ENCODE measurements around the gene SLC26A8.
"Not testable (repeated sequence)": the region's sequence is repeated elsewhere in the genome, so short reads cannot be mapped to it uniquely, and the experiment has no call there.

The SLC26A8 gene

DNA sequence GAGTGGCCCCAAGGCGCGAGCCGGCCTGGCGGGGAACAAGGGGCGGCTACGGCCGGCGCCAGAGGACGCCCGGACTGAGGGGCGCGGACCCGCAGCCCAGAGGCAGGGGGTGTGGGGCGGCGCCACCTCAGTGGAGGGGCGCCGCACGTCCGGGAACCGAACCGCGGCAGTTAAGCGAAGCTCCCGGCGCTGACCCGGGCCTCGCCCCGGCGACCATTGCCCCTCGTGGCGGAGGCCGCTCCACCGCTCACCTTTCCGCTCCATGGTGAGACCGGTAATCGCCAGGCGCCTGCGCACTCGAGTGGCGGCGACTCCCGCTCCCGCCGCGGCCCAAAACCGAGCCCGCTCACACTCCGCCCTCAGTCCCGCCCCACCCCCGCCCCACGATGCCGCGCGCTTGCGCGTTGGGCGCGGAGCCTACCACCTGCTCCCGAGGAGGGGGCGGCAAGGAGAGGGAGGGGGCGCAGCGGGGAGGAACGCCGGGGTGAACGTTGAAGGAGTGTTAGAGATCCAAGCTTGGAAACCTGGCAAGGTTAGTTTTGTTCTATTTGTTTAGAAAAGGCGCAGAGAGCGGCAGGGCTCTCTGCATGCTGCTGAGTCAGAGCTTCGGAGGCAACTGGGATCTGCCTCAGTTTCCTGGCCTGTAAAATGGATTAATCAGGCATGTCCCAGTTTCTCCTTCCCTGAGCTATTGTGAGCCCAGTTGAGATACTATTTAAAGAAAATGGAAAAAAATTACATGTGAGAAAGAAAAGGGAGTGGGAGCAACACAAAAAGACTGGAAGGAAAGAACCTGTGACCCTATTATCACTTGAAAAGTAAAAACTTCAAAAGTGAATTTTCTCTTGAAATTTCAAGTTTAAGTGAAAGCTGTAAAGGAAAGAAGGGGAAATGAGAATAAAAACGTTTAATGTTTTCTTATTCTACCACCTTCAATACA is 103.4 kb downstream of the SLC26A8 start, which contains the start of gene SRPK1:
TSS of gene SRPK1 (minus strand) at position 306 of the 940 bp plus-strand sequence. CDS start at position 264, 42 bp downstream.
- no peaks in the 10 kb centered on the region for H3K9me3 ChIP-seq (replicated peaks in 1 of 11)
- H3K4me1 ChIP-seq = peaks cover 23 to 41% (median 35%) of the 10 kb centered on the region in 10 experiments
- peak within 1 kb of the TSS; percentile 80 to 94 (median 86) for H3K4me2 ChIP-seq
- H3K9ac ChIP-seq = peak within 1 kb of the TSS; percentile 77 to 92 (median 89)
- no peaks in the 10 kb centered on the region for H3K27me3 ChIP-seq
- no peak for TF ChIP-seq Cebpa-rat (IDR thresholded peaks at IDR 0.05)
- H4K20me1 ChIP-seq = peaks cover 9 to 43% (median 35%) of the 10 kb centered on the region in 11 experiments; a peak in 20 of 22 replicates
- H3K27ac ChIP-seq = peak within 1 kb of the TSS; percentile 67 to 89 (median 85); a peak in 21 of 22 replicates
- peak within 1 kb of the TSS; percentile 73 to 92 (median 83) for H3K4me3 ChIP-seq
- H3K36me3 ChIP-seq = peaks cover 2 to 22% (median 17%) of the 10 kb centered on the region in 11 experiments; a peak in 20 of 22 replicates

DNA sequence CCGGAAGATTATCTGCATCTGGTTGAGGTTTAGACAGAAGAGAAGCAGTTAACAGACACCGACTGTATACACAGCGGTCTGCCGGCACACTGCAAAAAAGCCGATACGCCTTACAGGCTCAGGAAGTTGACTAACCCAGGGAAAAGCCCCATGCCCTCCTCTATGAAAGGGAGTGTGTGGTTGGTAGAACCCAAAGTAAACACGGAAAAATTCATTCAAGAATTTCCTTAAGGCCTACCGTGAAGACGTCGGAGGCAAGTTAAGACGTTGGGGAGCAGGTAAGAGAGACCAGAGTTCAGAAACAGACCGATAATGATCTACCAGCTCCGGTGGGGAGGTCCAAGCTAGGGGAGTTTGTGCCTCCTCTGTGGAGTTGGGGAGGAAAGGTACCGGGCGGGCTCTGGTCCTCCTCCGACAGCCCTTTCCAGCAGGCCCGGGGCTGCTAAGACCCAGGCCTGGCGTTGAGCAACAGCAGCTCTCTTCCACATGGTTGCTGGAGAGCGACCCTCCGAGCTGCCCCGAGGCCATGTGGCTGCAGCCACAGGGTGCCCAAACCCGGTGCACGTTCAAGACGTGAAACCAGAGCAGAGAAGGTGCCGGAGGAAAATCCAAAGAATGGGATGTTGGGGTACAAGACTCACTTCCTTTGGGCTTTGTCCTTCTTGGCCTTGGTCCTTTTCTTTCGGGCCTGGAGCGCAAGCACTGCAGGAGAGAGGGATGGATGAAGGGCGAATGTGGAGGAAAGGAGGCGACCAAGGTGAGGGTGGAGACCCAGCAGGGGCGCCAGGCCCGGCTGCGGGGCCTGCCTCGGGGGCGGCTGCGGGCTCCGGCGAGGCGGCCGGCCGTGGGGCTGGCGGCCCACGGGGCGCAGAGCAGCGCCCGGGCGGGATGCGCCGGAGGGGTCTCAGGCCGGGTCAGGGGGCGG is 104.4 kb downstream of the SLC26A8 start:
- Histone ChIP-seq H3K4me2 (peak overlapping the region; percentile 73 to 94 (median 86)), H3K27me3 (no peaks in the 10 kb centered on the region), H3K4me3 (peak overlapping the region; percentile 73 to 92 (median 83)), H3K27ac (peak overlapping the region; percentile 2 to 89 (median 85); a peak in 21 of 22 replicates), H3K36me3 (peaks cover 12 to 32% (median 27%) of the 10 kb centered on the region in 11 experiments; a peak in 20 of 22 replicates), H3K9me3 (replicated peaks in 1 of 11) (peaks cover 0 to 6% (median 1%) of the 10 kb centered on the region in 11 experiments; a peak in 11 of 22 replicates), H3K9ac (peak overlapping the region; percentile 77 to 92 (median 89)), H3K4me1 (peaks cover 23 to 41% (median 35%) of the 10 kb centered on the region in 10 experiments), H4K20me1 (peaks cover 9 to 49% (median 35%) of the 10 kb centered on the region in 11 experiments; a peak in 20 of 22 replicates)
- TF ChIP-seq Cebpa-rat (IDR thresholded peaks at IDR 0.05) = no peak

DNA sequence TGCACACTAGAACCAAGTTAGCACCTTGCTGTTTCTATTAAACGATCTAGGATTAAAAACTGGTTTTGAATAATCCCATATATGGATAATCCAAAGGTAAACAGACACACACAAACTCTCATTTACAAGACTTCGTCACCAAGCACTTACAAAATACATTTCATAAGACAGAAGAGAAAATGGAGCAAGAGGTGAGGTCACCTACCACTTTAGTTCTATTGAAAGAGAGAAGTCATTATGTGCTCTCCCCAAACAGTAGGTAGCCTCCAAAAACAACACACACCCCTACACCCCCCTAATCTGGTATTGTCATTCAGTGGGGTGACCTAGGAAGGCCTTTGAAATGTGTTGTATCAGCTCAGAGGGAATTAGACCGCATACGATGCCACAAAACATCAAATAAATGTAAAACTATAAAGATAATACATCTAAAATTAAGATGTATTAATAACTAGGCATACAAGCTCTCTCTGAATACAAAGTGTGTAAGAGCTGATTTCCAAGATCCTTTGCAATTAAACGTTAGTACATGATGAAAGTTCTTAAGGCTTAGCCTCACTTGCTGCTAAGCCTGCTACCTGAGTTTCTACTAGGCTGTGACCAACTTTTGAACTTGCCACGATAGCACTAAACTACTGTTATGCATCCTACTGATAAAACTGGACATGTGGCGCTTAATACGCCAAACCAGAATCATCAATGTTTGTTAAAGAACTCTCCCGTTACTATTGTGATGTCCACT is 105.2 kb downstream of the SLC26A8 start:
- peaks cover 0 to 14% (median 10%) of the 10 kb centered on the region in 11 experiments; a peak in 17 of 22 replicates for H3K9me3 ChIP-seq (replicated peaks in 1 of 11)
- H3K36me3 ChIP-seq = peaks cover 20 to 40% (median 35%) of the 10 kb centered on the region in 11 experiments
- H3K27me3 ChIP-seq = no peaks in the 10 kb centered on the region
- no peak for TF ChIP-seq Cebpa-rat (IDR thresholded peaks at IDR 0.05)
- peak overlapping the region; percentile 73 to 92 (median 83) for H3K4me3 ChIP-seq
- peak overlapping the region; percentile 2 to 89 (median 85); a peak in 20 of 22 replicates for H3K27ac ChIP-seq
- peak overlapping the region; percentile 73 to 94 (median 86) for H3K4me2 ChIP-seq
- peaks cover 23 to 41% (median 35%) of the 10 kb centered on the region in 10 experiments for H3K4me1 ChIP-seq
- H4K20me1 ChIP-seq = peaks cover 9 to 49% (median 35%) of the 10 kb centered on the region in 11 experiments; a peak in 20 of 22 replicates
- peak overlapping the region; percentile 77 to 92 (median 89) for H3K9ac ChIP-seq

- H3K4me3 ChIP-seq, H3K27me3 ChIP-seq, H3K27ac ChIP-seq, H3K9ac ChIP-seq: not testable (repeated sequence)
- Histone ChIP-seq H3K9me3 (replicated peaks in 1 of 11) (peaks cover 11 to 38% (median 33%) of the 10 kb centered on the region in 11 experiments), H3K4me2 (peak overlapping the region; percentile 73 to 94 (median 86); a peak in 14 of 22 replicates), H4K20me1 (peaks cover 9 to 49% (median 35%) of the 10 kb centered on the region in 11 experiments; a peak in 20 of 22 replicates), H3K36me3 (peaks cover 44 to 64% (median 59%) of the 10 kb centered on the region in 11 experiments), H3K4me1 (peaks cover 23 to 38% (median 34%) of the 10 kb centered on the region in 10 experiments)
Observed at GRCh38 chr6:35916893-35917292, 107.5 kb downstream of the SLC26A8 start.

DNA sequence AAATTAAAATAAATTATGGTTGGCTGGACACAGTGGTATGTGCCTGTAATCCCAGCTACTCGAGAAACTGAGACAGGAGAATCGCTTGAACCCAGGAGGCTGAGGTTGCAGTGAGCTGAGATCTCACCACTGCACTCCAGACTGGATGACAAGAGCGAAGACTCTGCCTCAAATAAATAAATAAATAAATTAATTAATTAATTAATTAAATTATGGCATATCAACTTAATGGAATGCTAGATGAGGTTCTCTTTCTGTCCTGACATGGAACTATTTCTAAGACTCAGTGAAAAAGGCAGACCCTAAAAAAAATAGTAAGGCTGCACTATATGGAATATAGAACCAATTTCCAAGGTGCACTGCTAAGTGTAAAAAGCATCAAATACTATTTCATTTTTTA is 108.4 kb downstream of the SLC26A8 start:
- Histone ChIP-seq H3K9me3 (replicated peaks in 1 of 11) (peaks cover 19 to 46% (median 42%) of the 10 kb centered on the region in 11 experiments), H3K36me3 (peaks cover 52 to 72% (median 67%) of the 10 kb centered on the region in 11 experiments), H3K27ac (no peak overlapping the region), H3K27me3 (no peaks in the 10 kb centered on the region), H3K4me1 (peaks cover 20 to 31% (median 28%) of the 10 kb centered on the region in 10 experiments), H4K20me1 (peaks cover 9 to 49% (median 35%) of the 10 kb centered on the region in 11 experiments; a peak in 20 of 22 replicates), H3K4me3 (no peak overlapping the region), H3K9ac (no peak overlapping the region), H3K4me2 (no peak overlapping the region)
- no peak for TF ChIP-seq Cebpa-rat (IDR thresholded peaks at IDR 0.05)

- Histone ChIP-seq H3K4me2 (no peak overlapping the region), H3K27ac (no peak overlapping the region), H3K9ac (no peak overlapping the region), H3K27me3 (no peaks in the 10 kb centered on the region), H3K4me1 (peaks cover 19 to 31% (median 28%) of the 10 kb centered on the region in 10 experiments), H3K4me3 (0 out of 20 replicates have a peak overlapping the region, but pooled peaks of 1 of the 10 experiments have one; percentile 22), H3K9me3 (replicated peaks in 1 of 11) (peaks cover 34 to 61% (median 57%) of the 10 kb centered on the region in 11 experiments), H4K20me1 (peaks cover 9 to 40% (median 31%) of the 10 kb centered on the region in 11 experiments; a peak in 20 of 22 replicates), H3K36me3 (peaks cover 67 to 88% (median 83%) of the 10 kb centered on the region in 11 experiments)
- no peak for TF ChIP-seq Cebpa-rat (IDR thresholded peaks at IDR 0.05)
Observed at GRCh38 chr6:35914536-35914935, 109.9 kb downstream of the SLC26A8 start.

DNA sequence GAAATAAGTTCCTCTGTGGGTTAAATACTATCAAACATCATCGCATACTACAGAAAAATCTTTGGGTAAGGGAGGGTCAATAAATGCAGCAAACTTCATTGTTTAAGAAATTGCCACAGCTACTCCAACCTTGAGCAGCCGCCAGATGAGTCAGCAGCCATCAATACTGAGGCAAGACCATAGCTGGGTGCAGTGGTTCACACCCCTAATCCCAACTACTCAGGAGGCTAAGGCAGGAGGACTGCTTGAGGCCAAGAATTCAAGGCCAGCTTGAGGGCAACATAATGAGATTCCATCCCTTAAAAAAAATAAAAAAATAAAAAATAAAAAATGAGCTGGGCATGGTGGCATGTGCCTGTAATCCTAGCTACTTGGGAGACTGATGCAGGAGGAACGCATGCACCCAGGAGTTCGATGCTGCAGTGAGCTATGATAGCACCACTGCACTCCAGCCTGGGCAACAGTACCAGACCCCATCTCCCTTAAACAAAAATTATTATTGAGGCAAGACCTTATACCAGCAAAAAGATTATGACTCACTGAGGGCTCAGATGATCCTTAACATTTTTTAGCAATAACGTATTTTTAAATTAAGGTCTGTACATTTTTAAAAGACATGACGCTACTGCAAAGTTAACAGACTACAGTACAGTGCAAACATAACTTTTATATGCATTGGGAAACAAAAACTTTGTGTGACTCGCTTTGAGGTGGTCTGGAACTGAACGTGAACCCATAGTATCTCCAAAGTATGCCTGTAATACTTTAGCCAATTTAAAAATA is 112.4 kb downstream of the SLC26A8 start:
- H4K20me1 ChIP-seq = peaks cover under 1 to 16% (median 7%) of the 10 kb centered on the region in 11 experiments; a peak in 14 of 22 replicates
- H3K4me3 ChIP-seq = peak overlapping the region in 4 of 10 experiments; percentile 9 to 31 (median 14); a peak in 2 of 20 replicates
- H3K36me3 ChIP-seq = peaks cover 81 to 100% (median 99%) of the 10 kb centered on the region in 11 experiments
- no peak overlapping the region for H3K4me2 ChIP-seq
- H3K9ac ChIP-seq = no peak overlapping the region
- H3K27ac ChIP-seq = no peak overlapping the region
- peaks cover under 1 to 7% (median 5%) of the 10 kb centered on the region in 10 experiments; a peak in 17 of 20 replicates for H3K4me1 ChIP-seq
- no peak for TF ChIP-seq Cebpa-rat (IDR thresholded peaks at IDR 0.05)
- peaks cover 50 to 86% (median 79%) of the 10 kb centered on the region in 11 experiments for H3K9me3 ChIP-seq (replicated peaks in 1 of 11)
- H3K27me3 ChIP-seq = no peaks in the 10 kb centered on the region

- not testable (repeated sequence) for H3K9ac ChIP-seq, H3K4me2 ChIP-seq, H3K27me3 ChIP-seq, H3K4me1 ChIP-seq, H3K27ac ChIP-seq
- Histone ChIP-seq H3K9me3 (replicated peaks in 1 of 11) (peaks cover 50 to 75% (median 71%) of the 10 kb centered on the region in 11 experiments), H3K4me3 (peak overlapping the region in 6 of 10 experiments; percentile 4 to 43 (median 36); a peak in 9 of 20 replicates), H3K36me3 (peaks cover 68 to 100% (median 98%) of the 10 kb centered on the region in 11 experiments), H4K20me1 (peaks cover 0 to 25% (median 10%) of the 10 kb centered on the region in 11 experiments; a peak in 9 of 22 replicates)
Observed at GRCh38 chr6:35909571-35909970, 114.9 kb downstream of the SLC26A8 start.

- not testable (repeated sequence) for H3K27me3 ChIP-seq, H3K4me1 ChIP-seq, H3K9ac ChIP-seq, H3K27ac ChIP-seq, H3K4me2 ChIP-seq
- Histone ChIP-seq H3K36me3 (peaks cover 66 to 100% (median 98%) of the 10 kb centered on the region in 11 experiments), H3K4me3 (peak overlapping the region in 7 of 10 experiments; percentile 4 to 43 (median 36); a peak in 10 of 20 replicates), H4K20me1 (peaks cover 0 to 30% (median 10%) of the 10 kb centered on the region in 11 experiments; a peak in 9 of 22 replicates), H3K9me3 (replicated peaks in 1 of 11) (peaks cover 50 to 72% (median 64%) of the 10 kb centered on the region in 11 experiments)
Observed at GRCh38 chr6:35908753-35909401, 115.6 kb downstream of the SLC26A8 start.
